ENCODE data around the gene FAM227A.

The FAM227A gene

DNA sequence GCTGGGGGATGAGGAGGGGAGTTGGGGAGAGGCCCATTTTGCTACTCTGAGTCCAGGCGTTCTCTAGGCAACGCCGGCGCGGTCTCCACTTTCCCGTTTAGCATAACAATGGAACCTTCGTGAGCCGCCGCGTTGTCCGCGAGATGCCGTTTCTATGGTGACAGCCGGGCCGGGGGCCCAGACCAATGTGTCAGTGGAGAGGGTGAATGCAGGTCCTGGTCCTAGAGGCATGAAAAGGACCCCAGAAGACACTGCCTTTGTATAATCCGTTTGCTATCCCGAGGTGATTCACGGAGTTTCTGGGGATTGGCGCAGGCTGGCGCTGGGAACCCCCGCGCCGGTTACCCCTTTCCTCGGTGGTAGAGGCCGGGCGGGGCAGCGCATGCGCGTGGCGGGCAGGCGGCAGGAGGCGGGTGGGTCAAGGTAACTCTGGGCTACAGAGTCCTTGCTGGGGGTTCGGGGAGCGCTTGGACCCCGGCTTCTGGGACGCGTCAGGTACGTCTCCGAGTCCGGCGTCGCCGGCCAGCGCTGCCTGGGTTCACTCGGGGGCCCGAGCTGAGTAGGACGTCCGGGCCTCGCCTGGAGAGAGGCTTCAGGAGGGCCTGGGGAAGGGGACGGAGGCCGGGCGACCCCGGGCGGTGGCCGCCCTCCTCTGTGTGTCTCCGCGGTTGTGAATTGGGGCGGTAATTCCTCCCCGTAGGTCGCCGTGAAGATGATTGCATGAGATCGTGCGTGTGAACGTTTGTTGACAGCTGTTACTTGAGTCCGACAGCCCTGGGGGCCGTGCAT lies at the start of gene FAM227A, which contains the start of gene CBY1:
TSS of gene FAM227A (minus strand) at position 137 of the 789 bp plus-strand sequence. CDS start 6,224 bp downstream, outside the sequence.
TSS of gene CBY1 (plus strand) at position 383 of the 789 bp plus-strand sequence. CDS start 11,417 bp downstream, outside the sequence.
- DNase-seq, result peak; percentile 70 to 98 (median 92)

- peak; percentile 76 to 100 (median 98) for DNase-seq
These were observed 49.3 kb upstream of the FAM227A start, which contains the start of gene GTPBP1 for GRCh38 chr22:38705235-38706100. TSS of gene GTPBP1 (plus strand) at chr22:38705944. CDS start at chr22:38705956, 12 bp downstream.

GRCh38 chr22:38704654-38705234 lies 48.6 kb upstream of the FAM227A start:
- no peak for DNase-seq

- DNase-seq, result peak; percentile 39 to 90 (median 84)
These were observed 44.8 kb upstream of the FAM227A start, which contains the start of gene JOSD1 for GRCh38 chr22:38700789-38701628. TSS of gene JOSD1 (minus strand) at chr22:38700943. CDS start at chr22:38699987, 956 bp downstream.

DNA sequence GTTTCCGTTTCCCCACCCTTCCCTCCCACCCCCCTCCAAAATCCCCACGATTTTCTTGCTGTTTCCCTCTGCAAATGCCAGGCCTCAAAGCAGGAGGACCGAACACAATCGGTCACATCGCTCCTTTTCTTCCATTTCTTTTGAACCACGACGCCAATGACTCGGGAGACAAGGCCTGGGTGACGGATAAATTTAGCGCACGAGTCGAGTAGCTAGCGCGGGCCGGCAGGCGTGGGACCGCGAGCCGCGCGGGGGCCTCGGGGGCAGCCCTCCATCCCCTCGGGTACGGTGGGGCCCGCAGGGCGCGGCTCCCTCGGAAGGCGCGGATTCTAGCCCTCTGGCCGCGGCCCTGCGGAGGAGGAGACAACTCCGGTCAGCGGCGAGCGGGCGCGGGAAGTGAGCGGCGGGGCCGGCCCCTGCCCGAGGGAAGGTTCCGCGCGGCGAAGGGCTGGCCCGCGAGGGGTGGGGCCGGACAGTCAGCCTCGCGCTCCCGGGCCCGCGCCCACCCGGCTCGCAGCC lies 44.1 kb upstream of the FAM227A start:
- DNase-seq, result peak in 2 of 14 donors; percentile 67 to 68

GRCh38 chr22:38699784-38700183 lies 43.6 kb upstream of the FAM227A start:
- peak in 1 of 14 donors; percentile 37 for DNase-seq

- DNase-seq, result no peak
These were observed 43.0 kb upstream of the FAM227A start for GRCh38 chr22:38699143-38699542.

DNA sequence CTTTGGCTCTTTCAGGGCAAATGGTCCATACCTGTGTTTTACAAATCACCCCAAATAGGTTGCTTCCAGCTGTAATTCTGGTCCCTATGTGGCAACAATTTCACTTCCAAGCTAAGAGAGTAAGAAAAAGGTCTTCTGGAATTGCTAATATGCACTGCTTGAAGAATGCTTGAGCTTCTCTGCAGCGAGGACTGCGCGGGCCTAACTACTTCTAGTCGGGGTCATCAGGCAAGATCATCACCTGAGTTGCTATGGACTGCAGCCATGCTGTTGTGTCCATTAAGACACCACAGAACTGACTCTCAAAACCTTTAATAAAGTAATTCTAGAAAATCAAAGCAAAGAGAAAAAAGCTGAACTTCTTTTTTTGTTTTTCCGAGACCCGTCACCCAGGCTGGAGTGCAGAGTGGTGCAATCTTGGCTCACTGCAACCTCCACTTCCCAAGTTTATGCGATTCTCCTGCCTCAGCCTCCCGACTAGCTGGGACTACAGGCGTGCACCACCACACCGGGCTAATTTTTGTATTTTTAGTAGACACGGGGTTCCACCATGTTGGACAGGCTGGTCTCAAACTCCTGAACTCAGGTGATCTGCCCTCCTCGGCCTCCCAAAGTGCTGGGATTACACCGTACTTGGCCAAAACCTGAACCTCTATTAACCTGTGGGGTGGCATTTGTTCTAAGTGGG lies 42.4 kb upstream of the FAM227A start:
- no peak for DNase-seq

GRCh38 chr22:38697425-38698089 lies 41.4 kb upstream of the FAM227A start:
- DNase-seq, result no peak

DNA sequence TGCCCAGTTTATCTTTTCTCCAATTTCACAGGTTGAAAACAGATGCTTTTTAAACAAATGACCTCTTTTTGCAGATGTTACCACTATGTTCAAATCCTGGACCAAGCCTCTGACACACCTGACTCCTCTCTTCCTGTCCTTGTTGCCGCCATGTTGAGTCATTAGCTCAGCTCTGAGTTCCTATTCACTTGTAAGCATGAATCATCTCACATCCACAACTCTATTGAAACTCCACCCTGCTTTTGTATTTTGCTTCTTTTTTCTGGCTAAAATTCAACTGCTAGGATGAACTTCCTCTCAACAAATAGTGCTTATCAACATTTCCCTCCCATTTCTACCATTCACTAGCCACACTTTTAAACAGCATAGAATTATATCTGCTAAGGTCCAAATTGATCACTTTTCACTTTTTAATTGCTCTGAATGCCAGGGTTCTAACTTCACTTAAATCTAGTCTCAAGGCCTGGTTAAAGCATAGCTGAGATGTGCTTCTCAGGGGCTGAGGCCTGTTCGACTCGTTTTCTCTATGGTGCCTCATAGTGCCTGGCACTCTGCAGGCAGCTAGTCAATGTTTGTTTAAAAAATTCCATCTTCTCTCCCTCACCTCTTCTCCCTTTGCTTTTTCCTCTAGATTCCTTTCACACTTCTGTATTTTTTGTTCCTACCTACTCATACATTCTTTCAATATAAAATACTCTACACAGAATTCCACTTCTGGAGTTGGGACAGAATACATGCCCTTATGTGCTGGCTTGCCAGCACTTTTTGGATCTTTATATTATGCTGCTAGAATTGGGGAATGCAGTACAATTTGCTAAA lies 40.6 kb upstream of the FAM227A start:
- DNase-seq, result no peak

GRCh38 chr22:38694940-38695339 lies 38.7 kb upstream of the FAM227A start:
- no peak for DNase-seq

DNA sequence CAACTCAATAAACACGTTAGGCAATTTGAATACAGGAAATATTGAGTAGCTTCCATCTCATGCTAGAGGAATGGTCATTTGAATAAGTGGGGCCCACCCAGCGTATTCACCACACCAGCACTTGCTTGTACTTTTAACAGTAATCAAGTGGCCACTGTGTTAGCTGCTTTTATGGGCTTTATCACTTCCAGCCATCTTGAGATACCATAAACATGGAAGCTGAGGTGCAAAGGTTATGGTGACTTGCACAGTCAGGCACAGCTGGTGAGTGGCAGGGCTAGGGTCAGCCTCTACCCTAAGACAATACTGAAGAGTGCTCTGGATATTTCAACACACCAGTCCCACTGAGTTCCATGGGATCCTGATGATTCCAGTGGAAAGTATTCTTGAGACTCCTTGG lies 37.9 kb upstream of the FAM227A start:
- DNase-seq, result no peak

- no peak for DNase-seq
These were observed 33.5 kb upstream of the FAM227A start for GRCh38 chr22:38689651-38690050.

DNA sequence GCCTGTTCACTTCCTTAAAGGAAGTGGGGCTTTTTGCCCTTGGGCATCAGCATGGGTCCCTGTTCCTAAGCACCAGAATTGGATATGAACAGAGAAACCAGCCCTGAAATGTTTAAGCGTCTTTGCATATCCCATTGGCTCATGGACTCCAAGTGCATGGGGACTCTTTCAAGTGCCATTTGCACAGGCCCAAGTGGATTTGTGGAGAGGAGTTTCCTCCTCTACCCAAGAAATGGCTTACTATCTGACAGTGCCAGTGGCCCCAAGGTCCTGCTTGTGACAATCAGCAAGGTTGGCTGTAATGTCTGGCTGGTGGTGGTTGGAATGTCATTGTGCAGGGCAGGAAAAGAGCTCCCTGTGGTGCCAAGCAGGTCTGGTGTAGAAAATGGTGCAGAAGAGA lies 29.6 kb upstream of the FAM227A start:
- no peak for DNase-seq

DNA sequence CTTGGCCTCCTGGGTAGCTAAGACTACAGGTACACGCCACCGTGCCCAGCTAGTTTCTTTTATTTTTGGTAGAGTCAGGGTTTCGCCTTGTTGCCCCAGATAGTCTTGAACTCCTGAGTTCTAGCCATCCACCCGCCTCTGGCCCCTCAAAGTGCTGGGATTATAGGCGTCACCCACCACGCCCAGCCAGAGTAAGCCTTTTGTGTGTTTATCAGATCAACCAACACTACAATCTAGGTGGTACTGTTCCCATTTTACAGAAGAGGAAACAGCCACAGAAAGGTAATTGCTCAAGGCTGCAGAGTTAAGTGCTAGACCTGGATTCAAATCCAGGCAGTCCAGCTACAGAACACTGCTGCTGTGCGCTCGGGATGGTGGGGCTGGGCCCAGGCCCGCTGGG lies 28.7 kb upstream of the FAM227A start:
- no peak for DNase-seq

GRCh38 chr22:38681582-38682335 lies 25.6 kb upstream of the FAM227A start, which contains the start of gene TOMM22:
TSS of gene TOMM22 (plus strand) at chr22:38681957. CDS start at chr22:38681979, 22 bp downstream.
- peak; percentile 29 to 92 (median 84) for DNase-seq

DNA sequence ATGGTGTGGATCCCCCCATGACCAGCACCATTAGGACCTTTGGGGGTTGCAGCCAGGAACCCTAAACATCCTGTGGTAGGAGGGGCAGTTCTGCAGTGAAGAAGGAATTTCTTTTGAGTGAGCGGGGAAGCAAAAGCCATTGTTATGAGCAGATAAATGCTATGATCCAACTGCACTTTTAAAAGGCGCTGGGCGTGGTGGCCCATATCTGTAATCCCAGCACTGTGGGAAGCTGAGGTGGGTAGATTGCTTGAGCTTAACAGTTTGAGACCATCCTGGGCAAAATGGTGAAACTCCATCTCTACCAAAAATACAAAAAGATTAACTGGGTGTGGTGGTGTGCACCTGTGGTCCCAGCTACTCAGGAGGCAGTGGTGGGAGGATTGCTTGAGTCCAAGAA lies 19.6 kb upstream of the FAM227A start:
- DNase-seq, result no peak

DNA sequence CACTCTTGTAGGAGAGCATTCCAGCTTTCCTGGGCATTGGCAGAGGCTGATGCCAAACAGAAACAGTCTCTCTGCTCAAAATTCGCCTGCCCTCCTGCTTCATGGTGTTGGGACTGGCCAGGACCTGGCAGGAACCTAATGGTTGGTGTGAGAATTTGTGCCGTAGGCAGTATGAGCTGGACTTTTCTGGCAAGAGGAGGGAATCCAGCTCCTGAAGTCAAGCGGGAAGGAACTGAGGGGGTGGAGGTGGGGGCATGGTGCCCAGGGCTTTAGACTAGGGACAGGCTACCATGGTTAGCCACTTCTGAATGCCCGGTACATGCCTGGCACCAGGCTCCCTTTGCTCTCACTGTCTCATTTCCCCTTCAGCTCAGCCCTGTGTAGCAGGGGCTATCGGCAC lies 18.7 kb upstream of the FAM227A start:
- peak in 9 of 14 donors; percentile 7 to 79 (median 36) for DNase-seq
